Keratinocyte (primary cell): ENCODE results near the gene LMAN2L. TPM values are rescaled to one million over a fixed set of nuclear protein-coding genes. Genes with fewer than 3 reads are reported as not detected.

Source experiments
- DNase-seq: peaks from one replicate; pipeline ENCODE4 v3.0.0-alpha.2; 2011; ENCODE audit warnings: low read depth, missing footprints, low spot score
- FAIRE-seq: peaks from 2 replicates; lab custom pipeline; 2011; peaks lifted over from hg19 to GRCh38; lab: Jason Lieb, UNC
- H2AFZ ChIP-seq: 2 replicates; pipeline ENCODE4 v1.6.0; 2012; ENCODE audit warnings: low read length, control low read depth, inconsistent platforms; ENCODE audit not compliant: control insufficient read depth
- H3K27ac ChIP-seq: 2 replicates; pipeline ENCODE4 v1.5.1; 2011; ENCODE audit warnings: low read length; ENCODE audit not compliant: control insufficient read depth, insufficient read depth
- H3K27me3 ChIP-seq: 3 replicates; pipeline ENCODE4 v1.6.0; 2011; ENCODE audit warnings: low read length; ENCODE audit not compliant: control insufficient read depth, insufficient read depth; ENCODE audit errors: extremely low read depth
- H3K36me3 ChIP-seq, 2 experiments: 2 replicates in 1 of 2; 3 replicates in 1 of 2; pipeline ENCODE4 v1.5.1; 2011; ENCODE audit warnings: low read length in 2 of 2, mild to moderate bottlenecking in 1 of 2; ENCODE audit not compliant: control insufficient read depth in 2 of 2, insufficient read depth in 2 of 2; ENCODE audit errors: extremely low read depth in 1 of 2
- H3K4me1 ChIP-seq: 3 replicates; pipeline ENCODE4 v1.5.1; 2011; ENCODE audit warnings: low read length; ENCODE audit not compliant: control insufficient read depth, insufficient read depth; ENCODE audit errors: extremely low read depth
- H3K4me2 ChIP-seq: 3 replicates; pipeline ENCODE4 v1.6.0; 2011; ENCODE audit warnings: low read depth, low read length; ENCODE audit not compliant: control insufficient read depth, insufficient read depth; ENCODE audit errors: extremely low read depth
- H3K4me3 ChIP-seq, 3 experiments: fragments of 200-600 bp in 1 of 3; sonication (generic) in 1 of 3; 2 replicates in 2 of 3; 3 replicates in 1 of 3; pipeline ENCODE4 v1.5.1; 2011 to 2016; ENCODE audit warnings: low read length in 3 of 3, mild to moderate bottlenecking in 3 of 3, control low read depth in 2 of 3, inconsistent platforms in 1 of 3, low read depth in 1 of 3, mixed read lengths in 1 of 3, mixed run types in 1 of 3, moderate library complexity in 1 of 3; ENCODE audit not compliant: control insufficient read depth in 2 of 3, insufficient read depth in 2 of 3; ENCODE audit errors: extremely low read depth in 1 of 3
- H3K79me2 ChIP-seq: 2 replicates; pipeline ENCODE4 v1.6.0; 2012; ENCODE audit warnings: low read length; ENCODE audit not compliant: control insufficient read depth, insufficient read depth
- H3K9ac ChIP-seq: 3 replicates; pipeline ENCODE4 v1.6.0; 2011; ENCODE audit warnings: low read length; ENCODE audit not compliant: control insufficient read depth, insufficient read depth; ENCODE audit errors: extremely low read depth
- H3K9me1 ChIP-seq: 3 replicates; pipeline ENCODE4 v1.6.0; 2011; ENCODE audit warnings: low read length; ENCODE audit not compliant: control insufficient read depth, insufficient read depth; ENCODE audit errors: extremely low read depth
- H3K9me3 ChIP-seq: 2 replicates; pipeline ENCODE4 v1.5.1; 2012; ENCODE audit warnings: low read depth, low read length; ENCODE audit not compliant: control insufficient read depth
- H4K20me1 ChIP-seq: 3 replicates; pipeline ENCODE4 v1.6.0; 2011; ENCODE audit warnings: low read length; ENCODE audit not compliant: control insufficient read depth, insufficient read depth; ENCODE audit errors: extremely low read depth
- CTCF ChIP-seq, 3 experiments: IDR thresholded peaks in 1 of 3; conservative IDR thresholded peaks in 1 of 3; optimal IDR thresholded peaks in 1 of 3; 2 replicates in 2 of 3; 3 replicates in 1 of 3; pipeline versions ENCODE3 to v1.5.1; 2011; ENCODE audit warnings: low read length in 3 of 3, mild to moderate bottlenecking in 3 of 3, moderate library complexity in 2 of 3, control low read depth in 1 of 3, inconsistent platforms in 1 of 3; ENCODE audit not compliant: insufficient read depth in 2 of 3; ENCODE audit errors: extremely low read depth in 1 of 3
- EZH2 ChIP-seq: IDR thresholded peaks from one replicate; pipeline ENCODE4 v1.6.1; 2012; ENCODE audit warnings: inconsistent platforms, mild to moderate bottlenecking, low read length, moderate library complexity
- dilution Hi-C: fragments of 300-500 bp; cut with MboI; formaldehyde crosslinking; loops from one replicate; pipeline ENCODE4 v1.7.0; 2020; ENCODE audit warnings: low sequenced_read_pairs; ENCODE audit not compliant: extremely low pct_ligation_motif_present
- polyA plus RNA-seq, 5 experiments: library from polyadenylated mRNA; depleted of rRNA in 3 of 5; stranded (reverse) in 3 of 5; stranded (forward) in 1 of 5; unstranded in 1 of 5; fragments of >200 nt; gene quantifications; 1 replicate in 1 of 5; 2 replicates in 3 of 5; 3 replicates in 1 of 5; pipeline versions ENCODE4 v1.2.1 to v1.2.3, GENCODE V29; 2011 to 2012; ENCODE audit warnings: missing spikeins in 2 of 5, low read depth in 1 of 5, low replicate concordance in 1 of 5

Gene LMAN2L
- polyA plus RNA-seq, 1 donor (not counting 4 experiments of a cell fraction or from before 2014, with no cell fraction given), result 20.7 TPM

GRCh38 chr2:96771796-96772618, 32.1 kb upstream of the LMAN2L start:
- Histone ChIP-seq H3K27me3 (no peaks in the 10 kb centered on the region), H3K9me1 (no peaks in the 10 kb centered on the region), H3K79me2 (no peaks in the 10 kb centered on the region), H4K20me1 (no peaks in the 10 kb centered on the region), H3K4me3 (no peak overlapping the region), H3K9me3 (no peaks in the 10 kb centered on the region), H3K4me1 (peaks cover 34% of the 10 kb centered on the region), H3K9ac (no peak overlapping the region), H3K4me2 (peak overlapping the region; percentile 39), H2AFZ (no peak overlapping the region), H3K27ac (no peak overlapping the region), H3K36me3 (no peaks in the 10 kb centered on the region)
- peak; percentile 90 for FAIRE-seq
- no peak for DNase-seq
- TF ChIP-seq EZH2 (no peak), CTCF (optimal IDR thresholded peaks at IDR 0.05 in 1 of 3, IDR thresholded peaks at IDR 0.05 in 1 of 3, conservative IDR thresholded peaks at IDR 0.05 in 1 of 3; ENCODE audit: extremely low read depth in 1 of 3, insufficient read depth in 2 of 3, low read length in 3 of 3) (peak; percentile 51 to 54 (median 54))
- dilution Hi-C loops, result no loop called here

GRCh38 chr2:96770442-96771202, 30.8 kb upstream of the LMAN2L start:
- Histone ChIP-seq H3K9me1 (no peaks in the 10 kb centered on the region), H2AFZ (no peak overlapping the region), H3K9ac (no peak overlapping the region), H3K36me3 (no peaks in the 10 kb centered on the region), H3K4me1 (peaks cover 34% of the 10 kb centered on the region), H3K27me3 (no peaks in the 10 kb centered on the region), H3K27ac (no peak overlapping the region), H4K20me1 (no peaks in the 10 kb centered on the region), H3K9me3 (no peaks in the 10 kb centered on the region), H3K79me2 (no peaks in the 10 kb centered on the region), H3K4me3 (no peak overlapping the region), H3K4me2 (no peak overlapping the region)
- TF ChIP-seq CTCF (optimal IDR thresholded peaks at IDR 0.05 in 1 of 3, IDR thresholded peaks at IDR 0.05 in 1 of 3, conservative IDR thresholded peaks at IDR 0.05 in 1 of 3; ENCODE audit: extremely low read depth in 1 of 3, insufficient read depth in 2 of 3, low read length in 3 of 3) (no peak), EZH2 (no peak)
- dilution Hi-C loops, result no loop called here
- DNase-seq (no peak), FAIRE-seq (no peak)
